GM12891 (cell line): ENCODE data around the gene SEPTIN5.
"Not testable (repeated sequence)": the region's sequence is repeated elsewhere in the genome, so short reads cannot be mapped to it uniquely, and the experiment has no call there.

Experiments
- DNase-seq: peaks from one replicate; pipeline ENCODE4 v3.0.0; 2011; ENCODE audit warnings: low spot score; ENCODE audit not compliant: insufficient read length
- FAIRE-seq: peaks from 2 replicates; lab custom pipeline; 2011; peaks lifted over from hg19 to GRCh38; lab: Jason Lieb, UNC
- PAX5 ChIP-seq: IDR thresholded peaks from 2 replicates; pipeline ENCODE4 v1.6.1; 2011; ENCODE audit warnings: low read length, moderate library complexity, mild to moderate bottlenecking; ENCODE audit not compliant: insufficient read depth, severe bottlenecking
- POLR2A ChIP-seq: IDR thresholded peaks from 2 replicates; pipeline ENCODE4 v1.6.1; 2011; ENCODE audit warnings: low read depth, low read length, control low read depth
- POLR2AphosphoS5 ChIP-seq: IDR thresholded peaks from 2 replicates; pipeline ENCODE4 v1.6.1; 2011; ENCODE audit warnings: low read depth, low read length, control low read depth
- POU2F2 ChIP-seq: IDR thresholded peaks from 2 replicates; pipeline ENCODE4 v1.6.1; 2011; ENCODE audit warnings: low read depth, mild to moderate bottlenecking, control low read depth, low read length, moderate library complexity
- SPI1 ChIP-seq: IDR thresholded peaks from 2 replicates; pipeline ENCODE4 v1.6.1; 2011; ENCODE audit warnings: low read depth, low read length, control low read depth
- TAF1 ChIP-seq: IDR thresholded peaks from 2 replicates; pipeline ENCODE4 v1.6.1; 2011; ENCODE audit warnings: low read depth, low read length, control low read depth

SEPTIN5 gene

DNA sequence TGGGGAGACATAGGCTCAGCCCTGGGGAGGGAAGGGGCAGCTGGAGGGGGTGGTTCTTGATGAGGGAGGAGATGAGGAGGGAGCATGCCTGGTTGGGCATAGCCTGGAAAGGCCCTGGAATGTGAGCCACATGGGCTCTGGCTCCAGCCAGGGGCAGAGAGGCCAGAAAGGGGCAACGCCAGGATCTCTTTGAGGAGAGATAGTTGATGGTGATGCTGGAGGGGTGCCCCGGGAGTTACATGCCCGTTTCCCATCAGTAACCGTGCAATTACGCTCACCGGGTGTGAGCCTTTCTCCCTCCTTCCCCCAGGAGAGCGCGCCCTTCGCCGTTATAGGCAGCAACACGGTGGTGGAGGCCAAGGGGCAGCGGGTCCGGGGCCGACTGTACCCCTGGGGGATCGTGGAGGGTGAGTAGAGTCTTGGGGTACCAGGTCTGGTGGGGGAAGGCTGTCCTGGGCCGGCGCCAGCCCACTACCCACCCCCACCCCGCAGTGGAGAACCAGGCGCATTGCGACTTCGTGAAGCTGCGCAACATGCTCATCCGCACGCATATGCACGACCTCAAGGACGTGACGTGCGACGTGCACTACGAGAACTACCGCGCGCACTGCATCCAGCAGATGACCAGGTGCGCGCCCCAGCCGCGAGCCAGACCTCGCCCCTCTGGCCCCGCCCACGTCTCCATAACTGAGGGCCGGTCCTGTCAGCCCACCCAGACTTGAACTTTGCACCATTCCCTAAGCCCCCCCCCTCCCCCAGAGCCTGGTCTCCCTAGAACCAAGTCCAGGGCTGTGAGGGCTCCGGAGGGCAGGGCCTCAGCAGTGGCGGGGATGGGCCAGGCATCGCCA lies 7.3 kb downstream of the SEPTIN5 start:
- FAIRE-seq (no peak), DNase-seq (no peak)
- TF ChIP-seq POLR2AphosphoS5 (no peak), POU2F2 (no peak), TAF1 (no peak), SPI1 (no peak), POLR2A (no peak)

DNA sequence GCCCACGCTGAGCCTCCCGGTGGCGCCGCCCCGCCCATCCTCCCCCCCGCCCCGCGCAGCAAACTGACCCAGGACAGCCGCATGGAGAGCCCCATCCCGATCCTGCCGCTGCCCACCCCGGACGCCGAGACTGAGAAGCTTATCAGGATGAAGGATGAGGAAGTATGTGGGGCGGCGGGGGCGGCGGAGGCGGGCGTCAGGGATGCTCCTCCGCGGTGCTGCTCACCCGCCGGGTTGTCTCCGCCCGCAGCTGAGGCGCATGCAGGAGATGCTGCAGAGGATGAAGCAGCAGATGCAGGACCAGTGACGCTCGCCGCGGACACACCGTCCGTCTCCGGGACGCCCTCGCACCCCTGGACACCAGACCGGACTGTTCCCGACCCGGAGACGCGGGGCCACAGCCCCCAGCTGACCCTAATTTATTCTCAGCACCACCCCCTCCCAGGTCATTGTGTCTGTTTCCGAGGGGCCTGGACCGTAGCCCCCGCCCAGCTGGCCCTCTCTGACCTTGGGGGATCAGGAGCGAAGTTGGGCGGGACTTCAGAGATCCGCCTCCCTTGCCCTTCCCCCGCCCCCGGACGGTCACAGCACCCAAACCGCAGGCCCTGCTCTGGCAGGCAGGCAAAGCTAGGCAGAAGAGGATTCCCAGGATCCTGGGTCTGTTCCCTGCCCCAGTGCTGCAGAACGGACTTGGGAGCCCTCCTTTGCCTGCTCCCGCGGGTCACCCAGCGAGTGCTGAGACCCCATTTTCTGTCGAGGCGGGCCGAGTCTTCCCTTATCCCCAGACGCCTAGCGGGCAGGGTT lies 8.1 kb downstream of the SEPTIN5 start:
- TF ChIP-seq TAF1, result no peak
- no peak for TF ChIP-seq SPI1
- TF ChIP-seq PAX5, result no peak
- no peak for TF ChIP-seq POU2F2
- TF ChIP-seq POLR2A, result no peak
- no peak for TF ChIP-seq POLR2AphosphoS5
- no peak for DNase-seq
- no peak for FAIRE-seq

DNA sequence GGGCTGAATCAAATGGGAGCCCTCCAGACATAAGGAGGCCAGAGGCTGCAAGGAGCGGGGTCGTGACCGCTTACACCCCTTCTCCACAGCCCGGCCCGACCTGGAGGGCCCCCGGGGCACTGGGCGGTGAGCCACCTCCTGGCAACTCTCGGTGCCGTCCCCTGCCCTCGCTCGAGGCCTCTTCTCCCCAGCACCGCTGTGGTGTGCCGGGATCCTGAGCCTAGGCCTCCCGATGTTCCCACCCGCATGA lies 8.6 kb downstream of the SEPTIN5 start:
- DNase-seq (no peak), FAIRE-seq (no peak)
- TF ChIP-seq POLR2AphosphoS5 (no peak), POLR2A (no peak), POU2F2 (no peak)

DNA sequence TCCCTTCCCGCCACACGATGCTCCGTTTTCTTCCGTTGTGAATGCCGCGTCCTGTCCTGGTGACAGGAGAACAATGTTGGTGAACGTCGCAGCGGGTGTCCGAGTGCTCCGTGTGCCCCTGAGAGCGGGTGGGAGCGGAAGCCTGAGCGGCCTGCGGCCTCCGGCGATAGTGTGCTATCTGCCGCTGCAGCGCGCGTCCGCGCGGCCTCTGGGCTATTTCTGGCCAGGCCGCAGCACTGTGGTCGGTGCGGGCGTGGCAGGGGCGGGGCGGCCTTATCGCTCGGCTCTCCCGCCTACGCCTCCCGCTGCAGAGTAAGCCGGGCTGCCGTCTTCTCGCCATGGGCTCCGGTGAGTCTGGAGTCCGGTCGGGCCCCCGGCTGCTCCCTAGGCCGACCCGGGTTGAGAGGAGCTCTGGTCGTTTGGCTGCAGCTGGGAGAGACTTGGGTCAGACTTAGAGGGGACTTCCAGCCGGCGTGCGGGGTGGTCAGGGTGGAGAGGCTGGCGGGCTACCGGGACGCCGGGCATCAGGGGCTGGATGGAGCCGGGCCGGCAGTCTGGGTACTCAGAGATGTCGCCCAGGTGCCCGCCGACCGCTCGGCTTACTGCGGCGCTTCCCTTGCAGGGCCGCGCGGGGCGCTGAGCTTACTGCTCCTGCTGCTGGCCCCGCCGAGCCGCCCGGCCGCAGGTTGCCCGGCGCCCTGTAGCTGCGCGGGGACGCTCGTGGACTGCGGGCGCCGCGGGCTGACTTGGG lies 9.1 kb downstream of the SEPTIN5 start, which contains the start of gene GP1BB:
TSS of gene GP1BB (plus strand) at position 308 of the 751 bp plus-strand sequence. CDS start at position 339, 31 bp downstream.
- no peak for TF ChIP-seq TAF1
- no peak for TF ChIP-seq POU2F2
- TF ChIP-seq POLR2A, result no peak
- TF ChIP-seq PAX5, result no peak
- no peak for TF ChIP-seq POLR2AphosphoS5
- no peak for TF ChIP-seq SPI1
- FAIRE-seq (no peak), DNase-seq (peak; percentile 72)

DNA sequence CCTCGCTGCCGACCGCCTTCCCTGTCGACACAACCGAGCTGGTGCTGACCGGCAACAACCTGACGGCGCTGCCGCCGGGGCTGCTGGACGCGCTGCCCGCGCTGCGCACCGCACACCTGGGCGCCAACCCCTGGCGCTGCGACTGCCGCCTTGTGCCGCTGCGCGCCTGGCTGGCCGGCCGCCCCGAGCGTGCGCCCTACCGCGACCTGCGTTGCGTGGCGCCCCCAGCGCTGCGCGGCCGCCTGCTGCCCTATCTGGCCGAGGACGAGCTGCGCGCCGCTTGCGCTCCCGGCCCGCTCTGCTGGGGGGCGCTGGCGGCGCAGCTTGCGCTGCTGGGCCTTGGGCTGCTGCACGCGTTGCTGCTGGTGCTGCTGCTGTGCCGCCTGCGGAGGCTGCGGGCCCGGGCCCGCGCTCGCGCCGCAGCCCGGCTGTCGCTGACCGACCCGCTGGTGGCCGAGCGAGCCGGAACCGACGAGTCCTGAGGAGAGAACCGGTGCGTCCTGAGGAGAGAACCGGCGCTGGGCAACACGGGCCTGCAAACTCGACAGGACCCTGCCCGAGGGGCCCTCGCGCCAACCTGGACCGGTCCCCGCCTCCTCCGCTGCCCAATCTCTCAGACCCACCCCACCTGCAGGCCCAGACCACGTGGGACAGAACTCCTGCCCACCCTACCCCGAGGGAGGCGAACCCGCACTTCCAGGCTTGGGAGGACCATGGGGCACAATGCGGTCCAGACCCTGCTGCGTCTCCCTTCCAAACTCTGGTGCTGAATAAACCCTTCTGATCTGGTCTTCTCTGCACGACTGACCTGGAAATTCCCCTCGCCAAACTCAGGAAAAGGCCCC lies 9.9 kb downstream of the SEPTIN5 start:
- peak; percentile 69 for FAIRE-seq
- TF ChIP-seq SPI1, result no peak
- TF ChIP-seq PAX5, result no peak
- TF ChIP-seq POLR2A, result no peak
- TF ChIP-seq TAF1, result no peak
- no peak for TF ChIP-seq POU2F2
- no peak for TF ChIP-seq POLR2AphosphoS5
- peak; percentile 72 for DNase-seq

DNA sequence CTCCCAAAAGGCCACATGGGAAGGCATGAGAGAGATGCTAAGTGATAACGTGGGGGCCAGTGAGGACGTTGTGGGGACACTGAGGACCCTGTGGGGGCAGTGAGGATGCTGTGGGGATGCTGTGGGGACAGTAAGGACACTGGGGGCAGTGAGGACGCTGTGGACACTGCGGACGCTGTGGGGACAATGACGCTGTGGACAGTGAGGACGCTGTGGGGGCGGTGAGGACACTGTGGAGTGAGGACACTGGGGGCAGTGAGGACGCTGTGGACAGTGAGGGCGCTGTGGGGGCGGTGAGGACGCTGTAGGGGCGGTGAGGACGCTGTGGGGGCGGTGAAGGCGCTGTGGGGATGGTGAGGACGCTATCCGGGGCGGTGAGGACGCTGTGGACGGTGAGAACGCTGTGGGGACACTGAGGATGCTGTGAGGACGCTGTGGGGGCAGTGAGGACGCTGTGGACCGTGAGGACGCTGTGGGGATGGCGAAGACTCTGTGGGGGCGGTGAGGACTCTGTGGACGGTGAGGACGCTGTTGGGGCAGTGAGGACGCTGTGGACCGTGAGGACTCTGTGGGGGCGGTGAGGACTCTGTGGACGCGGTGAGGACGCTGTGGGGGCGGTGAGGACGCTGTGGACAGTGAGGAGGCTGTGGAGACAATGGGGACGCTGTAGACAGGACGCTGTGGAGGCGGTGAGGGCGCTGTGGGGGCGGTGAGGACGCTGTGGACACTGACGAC lies 10.8 kb downstream of the SEPTIN5 start:
- no peak for FAIRE-seq
- DNase-seq, result no peak
- TF ChIP-seq POLR2AphosphoS5, result no peak
- no peak for TF ChIP-seq SPI1
- no peak for TF ChIP-seq PAX5
- TF ChIP-seq TAF1, result no peak
- no peak for TF ChIP-seq POU2F2
- TF ChIP-seq POLR2A, result no peak

DNA sequence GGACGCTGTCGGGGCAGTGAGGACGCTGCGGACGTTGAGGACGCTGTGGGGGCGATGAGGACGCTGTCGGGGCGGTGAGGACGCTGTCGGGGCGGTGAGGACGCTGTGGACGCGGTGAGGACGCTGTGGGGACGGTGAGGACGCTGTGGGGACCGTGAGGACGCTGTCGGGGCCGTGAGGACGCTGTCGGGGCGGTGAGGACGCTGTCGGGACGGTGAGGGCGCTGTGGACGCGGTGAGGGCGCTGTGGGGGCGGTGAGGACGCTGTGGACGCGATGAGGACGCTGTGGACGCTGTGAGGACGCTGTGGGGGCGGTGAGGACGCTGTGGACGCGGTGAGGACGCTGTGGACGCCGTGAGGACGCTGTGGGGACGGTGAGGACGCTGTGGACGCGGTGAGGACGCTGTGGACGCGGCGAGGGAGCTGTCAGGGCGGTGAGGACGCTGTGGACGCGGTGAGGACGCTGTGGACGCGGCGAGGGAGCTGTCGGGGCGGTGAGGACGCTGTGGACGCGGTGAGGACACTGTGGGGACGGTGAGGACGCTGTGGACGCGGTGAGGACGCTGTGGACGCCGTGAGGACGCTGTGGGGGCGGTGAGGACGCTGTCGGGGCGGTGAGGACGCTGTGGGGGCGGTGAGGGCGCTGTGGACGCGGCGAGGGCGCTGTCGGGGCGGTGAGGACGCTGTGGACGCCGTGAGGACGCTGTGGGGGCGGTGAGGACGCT lies 11.9 kb downstream of the SEPTIN5 start:
- not testable (repeated sequence) for FAIRE-seq, DNase-seq
